DOHH2 (cell line): ENCODE data around the gene TMEM190.
A peak's percentile ranks its signal among the peaks of the same experiment; 100 is the strongest.
"Not testable (repeated sequence)": the region's sequence is repeated elsewhere in the genome, so short reads cannot be mapped to it uniquely, and the experiment has no call there.

Experiments
- H3F3A ChIP-seq: fragments of 200-600 bp; sonication (generic), shearing (Covaris generic); 2 replicates; pipeline ENCODE4 v1.6.0; 2016; ENCODE audit warnings: antibody characterized with exemption, mild to moderate bottlenecking; ENCODE audit not compliant: control insufficient read depth, insufficient read depth
- H3K27ac ChIP-seq: fragments of 200-600 bp; sonication (generic); 2 replicates; pipeline ENCODE4 v1.5.1; 2014; ENCODE audit warnings: low read depth, mild to moderate bottlenecking, low read length, moderate library complexity
- H3K27me3 ChIP-seq: fragments of 200-600 bp; sonication (generic); 2 replicates; pipeline ENCODE4 v1.6.1; 2014; ENCODE audit warnings: mild to moderate bottlenecking, low read length, mixed read lengths; ENCODE audit not compliant: control insufficient read depth
- H3K36me3 ChIP-seq: fragments of 200-600 bp; sonication (generic); 2 replicates; pipeline ENCODE4 v1.6.1; 2014; ENCODE audit warnings: mild to moderate bottlenecking, low read length, moderate library complexity, mixed read lengths; ENCODE audit not compliant: control insufficient read depth
- H3K4me1 ChIP-seq: fragments of 200-600 bp; sonication (generic); 2 replicates; pipeline ENCODE4 v1.6.1; 2014; ENCODE audit warnings: mild to moderate bottlenecking, low read length, mixed read lengths; ENCODE audit not compliant: control insufficient read depth
- H3K4me2 ChIP-seq: fragments of 200-600 bp; sonication (generic); 2 replicates; pipeline ENCODE4 v1.6.0; 2014; ENCODE audit warnings: mild to moderate bottlenecking, low read length, moderate library complexity
- H3K4me3 ChIP-seq: fragments of 200-600 bp; sonication (generic); 2 replicates; pipeline ENCODE4 v1.5.1; 2014; ENCODE audit warnings: mild to moderate bottlenecking, low read length, mixed read lengths
- H3K79me2 ChIP-seq: fragments of 200-600 bp; sonication (generic); 2 replicates; pipeline ENCODE4 v1.6.1; 2014; ENCODE audit warnings: mild to moderate bottlenecking, low read length, mixed read lengths; ENCODE audit not compliant: control insufficient read depth
- H3K9me2 ChIP-seq: fragments of 200-600 bp; sonication (generic); replicated peaks from 2 replicates; pipeline ENCODE4 v1.6.1; 2014; ENCODE audit warnings: mild to moderate bottlenecking, low read length, mixed read lengths; ENCODE audit not compliant: control insufficient read depth
- H3K9me3 ChIP-seq: fragments of 200-600 bp; sonication (generic); 2 replicates; pipeline ENCODE4 v1.6.1; 2014; ENCODE audit warnings: antibody characterized with exemption, low read length, mixed read lengths; ENCODE audit not compliant: control insufficient read depth, insufficient read depth
- H4K20me1 ChIP-seq: fragments of 200-600 bp; sonication (generic); 2 replicates; pipeline ENCODE4 v1.6.0; 2014; ENCODE audit warnings: low read depth, mild to moderate bottlenecking, antibody characterized with exemption, low read length, moderate library complexity; ENCODE audit not compliant: control insufficient read depth, insufficient read depth
- CTCF ChIP-seq: fragments of 200-600 bp; sonication (generic); IDR thresholded peaks from one replicate; pipeline ENCODE4 v1.5.1; 2014; ENCODE audit warnings: antibody characterized with exemption, mild to moderate bottlenecking, low read depth, low read length; ENCODE audit not compliant: poor library complexity, severe bottlenecking
- EZH2phosphoT487 ChIP-seq: fragments of 200-600 bp; sonication (generic); IDR thresholded peaks from 2 replicates; pipeline ENCODE4 v1.6.1; 2017; ENCODE audit warnings: borderline replicate concordance, mild to moderate bottlenecking, antibody characterized with exemption, low read length, moderate library complexity, mixed read lengths

TMEM190 gene

GRCh38 chr19:55418185-55418584 is 41.6 kb downstream of the TMEM190 start:
- H3K9me3 ChIP-seq: 0 out of 2 replicates have a peak, but pooled peaks cover 6% of the 10 kb centered on the region

GRCh38 chr19:55419103-55419502 is 42.5 kb downstream of the TMEM190 start:
- Histone ChIP-seq H3K9me2 (no peaks in the 10 kb centered on the region), H3K36me3 (no peaks in the 10 kb centered on the region), H3K79me2 (no peaks in the 10 kb centered on the region), H3K9me3 (0 out of 2 replicates have a peak, but pooled peaks cover 6% of the 10 kb centered on the region), H4K20me1 (no peaks in the 10 kb centered on the region), H3K4me3 (no peak overlapping the region), H3K27me3 (peaks cover 3% of the 10 kb centered on the region; the same call in 1 of the 2 replicates), H3K4me2 (no peak overlapping the region), H3K4me1 (peaks cover 5% of the 10 kb centered on the region), H3K27ac (no peak overlapping the region), H3F3A (no peaks in the 10 kb centered on the region)
- TF ChIP-seq CTCF: no peak
- TF ChIP-seq EZH2phosphoT487: no peak

More at GRCh38 chr19:55418185-55418584, 41.6 kb downstream of the TMEM190 start:
- Histone ChIP-seq H3K27ac (no peak overlapping the region), H3K4me2 (no peak overlapping the region), H3K79me2 (no peaks in the 10 kb centered on the region), H4K20me1 (no peaks in the 10 kb centered on the region), H3K4me3 (no peak overlapping the region), H3K9me2 (no peaks in the 10 kb centered on the region), H3K27me3 (peaks cover 3% of the 10 kb centered on the region; the same call in 1 of the 2 replicates), H3K4me1 (peaks cover 5% of the 10 kb centered on the region), H3K36me3 (no peaks in the 10 kb centered on the region), H3F3A (no peaks in the 10 kb centered on the region)
- TF ChIP-seq EZH2phosphoT487 (no peak), CTCF (peak; percentile 87)

- H3K79me2 ChIP-seq: no peaks in the 10 kb centered on the region
- no peak overlapping the region for H3K27ac ChIP-seq
- H3K9me3 ChIP-seq: 0 out of 2 replicates have a peak, but pooled peaks cover 6% of the 10 kb centered on the region
- H4K20me1 ChIP-seq: no peaks in the 10 kb centered on the region
- no peak for TF ChIP-seq EZH2phosphoT487
- H3K36me3 ChIP-seq: no peaks in the 10 kb centered on the region
- peaks cover 5% of the 10 kb centered on the region for H3K4me1 ChIP-seq
- no peaks in the 10 kb centered on the region for H3F3A ChIP-seq
- H3K4me3 ChIP-seq: no peak overlapping the region
- no peak overlapping the region for H3K4me2 ChIP-seq
- H3K9me2 ChIP-seq: no peaks in the 10 kb centered on the region
- peaks cover 3% of the 10 kb centered on the region; the same call in 1 of the 2 replicates for H3K27me3 ChIP-seq
These were observed 43.1 kb downstream of the TMEM190 start for GRCh38 chr19:55419624-55420236.

- not testable (repeated sequence) for H3K9me3 ChIP-seq, H3K27ac ChIP-seq, H4K20me1 ChIP-seq, H3K9me2 ChIP-seq, H3K4me3 ChIP-seq, H3K79me2 ChIP-seq, H3K4me1 ChIP-seq, H3K36me3 ChIP-seq, H3F3A ChIP-seq, H3K4me2 ChIP-seq, H3K27me3 ChIP-seq
These were observed 44.7 kb downstream of the TMEM190 start for GRCh38 chr19:55421281-55421680.
